ENCODE measurements around the gene C21orf58.

C21orf58 gene

GRCh38 chr21:46284077-46284644, 39.5 kb downstream of the C21orf58 start:
- Mint-ChIP-seq H3K27ac (peak overlapping the region; percentile 88), H3K4me1 (ENCODE audit: low read depth) (peaks cover 59% of the 10 kb centered on the region), H3K36me3 (ENCODE audit: low read depth) (peaks cover 59% of the 10 kb centered on the region), H3K9me3 (no peaks in the 10 kb centered on the region), H3K4me3 (peak overlapping the region; percentile 95), H3K27me3 (no peaks in the 10 kb centered on the region)

GRCh38 chr21:46274797-46275390, 48.8 kb downstream of the C21orf58 start:
- H3K4me3 Mint-ChIP-seq, result no peak overlapping the region
- no peaks in the 10 kb centered on the region for H3K27me3 Mint-ChIP-seq
- H3K27ac Mint-ChIP-seq, result no peak overlapping the region
- peaks cover 69% of the 10 kb centered on the region for H3K36me3 Mint-ChIP-seq (ENCODE audit: low read depth)
- no peaks in the 10 kb centered on the region for H3K9me3 Mint-ChIP-seq
- no peaks in the 10 kb centered on the region for H3K4me1 Mint-ChIP-seq (ENCODE audit: low read depth)

GRCh38 chr21:46273341-46273740, 50.3 kb downstream of the C21orf58 start:
- H3K4me3 Mint-ChIP-seq, result no peak overlapping the region
- H3K36me3 Mint-ChIP-seq (ENCODE audit: low read depth), result peaks cover 66% of the 10 kb centered on the region
- H3K27ac Mint-ChIP-seq, result no peak overlapping the region
- H3K9me3 Mint-ChIP-seq, result no peaks in the 10 kb centered on the region
- H3K27me3 Mint-ChIP-seq, result no peaks in the 10 kb centered on the region
- H3K4me1 Mint-ChIP-seq (ENCODE audit: low read depth), result no peaks in the 10 kb centered on the region

GRCh38 chr21:46269466-46269865, 54.2 kb downstream of the C21orf58 start:
- Mint-ChIP-seq H3K4me3 (no peak overlapping the region), H3K4me1 (ENCODE audit: low read depth) (no peaks in the 10 kb centered on the region), H3K36me3 (ENCODE audit: low read depth) (peaks cover 69% of the 10 kb centered on the region), H3K27me3 (no peaks in the 10 kb centered on the region), H3K9me3 (no peaks in the 10 kb centered on the region), H3K27ac (no peak overlapping the region)

- H3K27me3 Mint-ChIP-seq, result no peaks in the 10 kb centered on the region
- no peak overlapping the region for H3K4me3 Mint-ChIP-seq
- H3K36me3 Mint-ChIP-seq (ENCODE audit: low read depth), result peaks cover 62% of the 10 kb centered on the region
- H3K27ac Mint-ChIP-seq, result no peak overlapping the region
- no peaks in the 10 kb centered on the region for H3K4me1 Mint-ChIP-seq (ENCODE audit: low read depth)
- H3K9me3 Mint-ChIP-seq, result no peaks in the 10 kb centered on the region
Observed at GRCh38 chr21:46268371-46268770, 55.3 kb downstream of the C21orf58 start.

- H3K27ac Mint-ChIP-seq, result no peak overlapping the region
- H3K4me1 Mint-ChIP-seq (ENCODE audit: low read depth), result no peaks in the 10 kb centered on the region
Observed at GRCh38 chr21:46266946-46267345, 56.7 kb downstream of the C21orf58 start.

GRCh38 chr21:46265736-46266525, 57.7 kb downstream of the C21orf58 start:
- no peaks in the 10 kb centered on the region for H3K27me3 Mint-ChIP-seq
- no peaks in the 10 kb centered on the region for H3K9me3 Mint-ChIP-seq
- H3K27ac Mint-ChIP-seq, result no peak overlapping the region
- peaks cover 60% of the 10 kb centered on the region for H3K36me3 Mint-ChIP-seq (ENCODE audit: low read depth)
- no peaks in the 10 kb centered on the region for H3K4me1 Mint-ChIP-seq (ENCODE audit: low read depth)
- no peak overlapping the region for H3K4me3 Mint-ChIP-seq

More at GRCh38 chr21:46266946-46267345, 56.7 kb downstream of the C21orf58 start:
- peaks cover 56% of the 10 kb centered on the region for H3K36me3 Mint-ChIP-seq (ENCODE audit: low read depth)
- H3K9me3 Mint-ChIP-seq, result no peaks in the 10 kb centered on the region
- H3K27me3 Mint-ChIP-seq, result no peaks in the 10 kb centered on the region
- H3K4me3 Mint-ChIP-seq, result no peak overlapping the region

GRCh38 chr21:46264690-46265144, 59.0 kb downstream of the C21orf58 start:
- Mint-ChIP-seq H3K27ac (no peak overlapping the region), H3K9me3 (no peaks in the 10 kb centered on the region), H3K36me3 (ENCODE audit: low read depth) (peaks cover 56% of the 10 kb centered on the region), H3K4me3 (no peak overlapping the region), H3K4me1 (ENCODE audit: low read depth) (no peaks in the 10 kb centered on the region), H3K27me3 (no peaks in the 10 kb centered on the region)

GRCh38 chr21:46264046-46264689, 59.5 kb downstream of the C21orf58 start:
- H3K36me3 Mint-ChIP-seq (ENCODE audit: low read depth), result peaks cover 52% of the 10 kb centered on the region
- no peaks in the 10 kb centered on the region for H3K27me3 Mint-ChIP-seq
- H3K9me3 Mint-ChIP-seq, result no peaks in the 10 kb centered on the region
- no peak overlapping the region for H3K4me3 Mint-ChIP-seq
- no peaks in the 10 kb centered on the region for H3K4me1 Mint-ChIP-seq (ENCODE audit: low read depth)
- H3K27ac Mint-ChIP-seq, result no peak overlapping the region

- H3K4me3 Mint-ChIP-seq, result no peak overlapping the region
Observed at GRCh38 chr21:46256501-46256994, 67.1 kb downstream of the C21orf58 start.

GRCh38 chr21:46255758-46256337, 67.8 kb downstream of the C21orf58 start:
- peaks cover 75% of the 10 kb centered on the region for H3K36me3 Mint-ChIP-seq (ENCODE audit: low read depth)
- no peak overlapping the region for H3K4me3 Mint-ChIP-seq
- no peaks in the 10 kb centered on the region for H3K9me3 Mint-ChIP-seq
- no peaks in the 10 kb centered on the region for H3K27me3 Mint-ChIP-seq
- peaks cover 28% of the 10 kb centered on the region for H3K4me1 Mint-ChIP-seq (ENCODE audit: low read depth)
- no peak overlapping the region for H3K27ac Mint-ChIP-seq

More at GRCh38 chr21:46256501-46256994, 67.1 kb downstream of the C21orf58 start:
- peaks cover 77% of the 10 kb centered on the region for H3K36me3 Mint-ChIP-seq (ENCODE audit: low read depth)
- no peaks in the 10 kb centered on the region for H3K27me3 Mint-ChIP-seq
- H3K27ac Mint-ChIP-seq, result no peak overlapping the region
- H3K9me3 Mint-ChIP-seq, result no peaks in the 10 kb centered on the region
- peaks cover 21% of the 10 kb centered on the region for H3K4me1 Mint-ChIP-seq (ENCODE audit: low read depth)

GRCh38 chr21:46255166-46255565, 68.5 kb downstream of the C21orf58 start:
- Mint-ChIP-seq H3K4me1 (ENCODE audit: low read depth) (peaks cover 35% of the 10 kb centered on the region), H3K9me3 (no peaks in the 10 kb centered on the region), H3K36me3 (ENCODE audit: low read depth) (peaks cover 75% of the 10 kb centered on the region), H3K27ac (peak overlapping the region; percentile 95), H3K4me3 (no peak overlapping the region), H3K27me3 (no peaks in the 10 kb centered on the region)

GRCh38 chr21:46254208-46254975, 69.3 kb downstream of the C21orf58 start:
- peak overlapping the region; percentile 95 for H3K27ac Mint-ChIP-seq
- no peaks in the 10 kb centered on the region for H3K27me3 Mint-ChIP-seq
- peaks cover 83% of the 10 kb centered on the region for H3K36me3 Mint-ChIP-seq (ENCODE audit: low read depth)
- no peak overlapping the region for H3K4me3 Mint-ChIP-seq
- no peaks in the 10 kb centered on the region for H3K9me3 Mint-ChIP-seq
- peaks cover 43% of the 10 kb centered on the region for H3K4me1 Mint-ChIP-seq (ENCODE audit: low read depth)

- Mint-ChIP-seq H3K4me3 (peak overlapping the region; percentile 35), H3K9me3 (no peaks in the 10 kb centered on the region), H3K4me1 (ENCODE audit: low read depth) (peaks cover 43% of the 10 kb centered on the region), H3K36me3 (ENCODE audit: low read depth) (peaks cover 85% of the 10 kb centered on the region), H3K27me3 (no peaks in the 10 kb centered on the region), H3K27ac (peak overlapping the region; percentile 95)
Observed at GRCh38 chr21:46253610-46254124, 70.0 kb downstream of the C21orf58 start.
